HUES6 (cell line): ENCODE measurements around the gene MYH7B.

Experiments
- H3K27ac ChIP-seq: 2 replicates; pipeline ENCODE4 v1.7.0; 2013; ENCODE audit warnings: low read depth, mild to moderate bottlenecking, low read length, inconsistent platforms
- H3K27me3 ChIP-seq: 2 replicates; pipeline ENCODE4 v1.6.1; 2013; ENCODE audit warnings: low read length; ENCODE audit not compliant: control insufficient read depth, insufficient read depth
- H3K36me3 ChIP-seq: 2 replicates; pipeline ENCODE4 v1.6.1; 2013; ENCODE audit warnings: low read length; ENCODE audit not compliant: control insufficient read depth, insufficient read depth
- H3K4me1 ChIP-seq: 2 replicates; pipeline ENCODE4 v1.6.1; 2013; ENCODE audit warnings: low read length; ENCODE audit not compliant: control insufficient read depth, insufficient read depth
- H3K4me3 ChIP-seq: 2 replicates; pipeline ENCODE4 v1.5.1; 2013; ENCODE audit warnings: low read depth, low read length
- H3K9ac ChIP-seq: one replicate; pipeline ENCODE4 v1.6.1; 2013; ENCODE audit warnings: mild to moderate bottlenecking, low read length
- H3K9me3 ChIP-seq: 2 replicates; pipeline ENCODE4 v1.6.1; 2013; ENCODE audit warnings: low read depth, low read length; ENCODE audit not compliant: control insufficient read depth, insufficient read depth

Gene MYH7B

GRCh38 chr20:34955231-34956040, at the start of gene MYH7B, which contains the start of gene GSS:
TSS of gene MYH7B (plus strand) at chr20:34955868. CDS start at chr20:34978006, 22,138 bp downstream.
TSS of gene GSS (minus strand) at chr20:34955806. CDS start at chr20:34951852, 3,954 bp downstream.
- Histone ChIP-seq H3K4me1 (peaks cover 26% of the 10 kb centered on the region), H3K27ac (peak within 1 kb of the TSS; percentile 81), H3K9ac (peak within 1 kb of the TSS; percentile 89), H3K4me3 (peak within 1 kb of the TSS; percentile 82), H3K9me3 (no peaks in the 10 kb centered on the region), H3K36me3 (no peaks in the 10 kb centered on the region), H3K27me3 (no peaks in the 10 kb centered on the region)

GRCh38 chr20:34907616-34908469, 47.8 kb upstream of the MYH7B start:
- no peaks in the 10 kb centered on the region for H3K9me3 ChIP-seq
- H3K27ac ChIP-seq = no peak overlapping the region
- peaks cover under 1% of the 10 kb centered on the region; the same call in 1 of the 2 replicates for H3K36me3 ChIP-seq
- H3K27me3 ChIP-seq = no peaks in the 10 kb centered on the region
- no peaks in the 10 kb centered on the region for H3K4me1 ChIP-seq
- no peak overlapping the region for H3K9ac ChIP-seq
- H3K4me3 ChIP-seq = no peak overlapping the region

- Histone ChIP-seq H3K4me1 (no peaks in the 10 kb centered on the region), H3K27ac (no peak overlapping the region), H3K36me3 (peaks cover 22% of the 10 kb centered on the region; the same call in 1 of the 2 replicates), H3K27me3 (no peaks in the 10 kb centered on the region), H3K9me3 (no peaks in the 10 kb centered on the region), H3K4me3 (no peak overlapping the region), H3K9ac (no peak overlapping the region)
Measured at GRCh38 chr20:34915131-34915530, 40.5 kb upstream of the MYH7B start.

- Histone ChIP-seq H3K4me3 (no peak overlapping the region), H3K36me3 (peaks cover 30% of the 10 kb centered on the region; the same call in 1 of the 2 replicates), H3K9me3 (no peaks in the 10 kb centered on the region)
Measured at GRCh38 chr20:34915749-34916455, 39.8 kb upstream of the MYH7B start.

DNA sequence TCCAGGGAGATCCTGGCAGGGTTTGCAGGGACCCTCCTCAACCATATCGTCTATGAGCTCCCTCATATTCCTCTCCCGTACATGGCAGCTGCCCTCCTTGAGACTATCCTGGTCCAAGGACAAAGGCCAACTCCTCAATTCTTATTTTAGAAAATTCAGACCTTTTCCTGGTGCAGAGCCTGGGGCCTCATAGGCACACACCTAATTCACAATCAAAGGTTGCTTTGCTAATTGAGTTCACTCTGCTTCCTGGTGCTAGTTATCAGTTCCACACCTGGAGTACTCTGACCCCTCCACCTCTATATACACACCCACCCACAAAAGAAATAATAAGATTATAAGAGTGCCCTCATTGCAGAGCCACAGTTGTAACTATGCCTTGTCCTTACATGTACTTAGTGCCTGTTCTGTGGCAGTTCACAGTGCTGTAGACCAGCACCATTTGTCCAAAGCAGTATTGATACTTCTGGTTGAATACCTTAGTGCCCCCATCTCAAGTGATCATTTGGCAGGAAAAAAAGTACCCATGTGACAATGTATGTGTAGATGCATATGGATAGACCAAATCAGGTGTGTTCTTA, 38.8 kb upstream of the MYH7B start:
- Histone ChIP-seq H3K9me3 (no peaks in the 10 kb centered on the region), H3K36me3 (peaks cover 40% of the 10 kb centered on the region; the same call in 1 of the 2 replicates), H3K27ac (no peak overlapping the region), H3K4me1 (no peaks in the 10 kb centered on the region), H3K9ac (no peak overlapping the region), H3K4me3 (no peak overlapping the region), H3K27me3 (no peaks in the 10 kb centered on the region)

More at GRCh38 chr20:34915749-34916455, 39.8 kb upstream of the MYH7B start:
- Histone ChIP-seq H3K9ac (no peak overlapping the region), H3K4me1 (no peaks in the 10 kb centered on the region), H3K27me3 (no peaks in the 10 kb centered on the region), H3K27ac (no peak overlapping the region)

- Histone ChIP-seq H3K4me1 (no peaks in the 10 kb centered on the region), H3K9ac (no peak overlapping the region), H3K36me3 (peaks cover 58% of the 10 kb centered on the region), H3K4me3 (no peak overlapping the region), H3K9me3 (peaks cover 8% of the 10 kb centered on the region; the same call in 1 of the 2 replicates), H3K27ac (no peak overlapping the region), H3K27me3 (no peaks in the 10 kb centered on the region)
Measured at GRCh38 chr20:34920055-34920454, 35.6 kb upstream of the MYH7B start.

- no peak overlapping the region for H3K27ac ChIP-seq
- peaks cover 72% of the 10 kb centered on the region for H3K36me3 ChIP-seq
- no peak overlapping the region for H3K9ac ChIP-seq
Measured at GRCh38 chr20:34921436-34921835, 34.2 kb upstream of the MYH7B start.

GRCh38 chr20:34922654-34923381, 32.9 kb upstream of the MYH7B start:
- no peak overlapping the region for H3K9ac ChIP-seq
- peaks cover 81% of the 10 kb centered on the region for H3K36me3 ChIP-seq
- H3K27ac ChIP-seq = no peak overlapping the region
- H3K9me3 ChIP-seq = peaks cover 8% of the 10 kb centered on the region; the same call in 1 of the 2 replicates
- no peak overlapping the region for H3K4me3 ChIP-seq
- no peaks in the 10 kb centered on the region for H3K4me1 ChIP-seq
- H3K27me3 ChIP-seq = no peaks in the 10 kb centered on the region

More at GRCh38 chr20:34921436-34921835, 34.2 kb upstream of the MYH7B start:
- Histone ChIP-seq H3K4me3 (no peak overlapping the region), H3K9me3 (peaks cover 8% of the 10 kb centered on the region; the same call in 1 of the 2 replicates), H3K27me3 (no peaks in the 10 kb centered on the region), H3K4me1 (no peaks in the 10 kb centered on the region)

- H3K4me3 ChIP-seq = no peak overlapping the region
- no peaks in the 10 kb centered on the region for H3K4me1 ChIP-seq
- H3K9me3 ChIP-seq = peaks cover 8% of the 10 kb centered on the region; the same call in 1 of the 2 replicates
- no peak overlapping the region for H3K9ac ChIP-seq
- H3K36me3 ChIP-seq = peaks cover 84% of the 10 kb centered on the region
- H3K27ac ChIP-seq = no peak overlapping the region
- H3K27me3 ChIP-seq = no peaks in the 10 kb centered on the region
Measured at GRCh38 chr20:34923414-34923813, 32.3 kb upstream of the MYH7B start.

- Histone ChIP-seq H3K27me3 (no peaks in the 10 kb centered on the region), H3K27ac (no peak overlapping the region), H3K9ac (no peak overlapping the region), H3K4me3 (no peak overlapping the region), H3K4me1 (no peaks in the 10 kb centered on the region), H3K36me3 (peaks cover 93% of the 10 kb centered on the region), H3K9me3 (peaks cover 8% of the 10 kb centered on the region; the same call in 1 of the 2 replicates)
Measured at GRCh38 chr20:34925341-34925740, 30.3 kb upstream of the MYH7B start.
